Lung (tissue), 12 donors: ENCODE results near the gene ATG2B. TPM values are rescaled to one million over a fixed set of nuclear protein-coding genes. Genes with fewer than 3 reads are reported as not detected.
"Not testable (repeated sequence)": the region's sequence is repeated elsewhere in the genome, so short reads cannot be mapped to it uniquely, and the experiment has no call there.

ENCODE experiments used
- ATAC-seq: fragments of 200-7000 bp; cut with Tn5 transposase; one replicate; pipeline ENCODE4 v1.9.1; 2020; ENCODE audit warnings: moderate number of reproducible peaks; ENCODE audit not compliant: insufficient read depth, low FRiP score
- DNase-seq, 3 donors: peaks; one replicate each; pipeline ENCODE4 v3.0.0-alpha.2; 2013 to 2017
- H3K27ac ChIP-seq, 2 donors: one replicate each; pipeline ENCODE4 v1.5.1; 2013; ENCODE audit warnings: mild to moderate bottlenecking in 2 of 2, moderate library complexity in 2 of 2, control low read depth in 1 of 2, inconsistent platforms in 1 of 2, low read depth in 1 of 2, low read length in 1 of 2
- H3K27me3 ChIP-seq, 3 donors: one replicate each; pipeline ENCODE4 v1.5.1; 2013; ENCODE audit warnings: low read length in 2 of 3; ENCODE audit not compliant: control insufficient read depth in 3 of 3, insufficient read depth in 3 of 3
- H3K36me3 ChIP-seq, 4 donors: one replicate each; pipeline ENCODE4 v1.5.1; 2013; ENCODE audit warnings: low read length in 4 of 4, mild to moderate bottlenecking in 1 of 4, moderate library complexity in 1 of 4; ENCODE audit not compliant: control insufficient read depth in 4 of 4, insufficient read depth in 4 of 4
- H3K4me1 ChIP-seq, 5 donors: one replicate each; pipeline ENCODE4 v1.5.1; 2013; ENCODE audit warnings: low read length in 5 of 5, mild to moderate bottlenecking in 2 of 5, moderate library complexity in 1 of 5; ENCODE audit not compliant: control insufficient read depth in 5 of 5, insufficient read depth in 5 of 5
- H3K4me3 ChIP-seq: one replicate; pipeline ENCODE4 v1.5.1; 2013; ENCODE audit warnings: mild to moderate bottlenecking, control low read depth, moderate library complexity
- H3K9ac ChIP-seq, 2 donors: one replicate each; pipeline ENCODE4 v1.5.1; 2013; ENCODE audit warnings: low read length in 2 of 2, control low read depth in 1 of 2; ENCODE audit not compliant: insufficient read depth in 1 of 2
- H3K9me3 ChIP-seq, 4 donors: one replicate each; pipeline ENCODE4 v1.5.1; 2013; ENCODE audit warnings: low read length in 3 of 4, mild to moderate bottlenecking in 1 of 4, moderate library complexity in 1 of 4; ENCODE audit not compliant: control insufficient read depth in 4 of 4, insufficient read depth in 3 of 4
- CTCF ChIP-seq: IDR thresholded peaks from 2 replicates; pipeline ENCODE4 v1.5.1; 2012; ENCODE audit warnings: mild to moderate bottlenecking; ENCODE audit errors: control extremely low read depth, extremely low read depth
- WGBS, 2 donors: extraction: QIAGEN DNeasy Blood & Tissue Kit; methylation state at CpG; one replicate each; pipeline ENCODE4 v1.1.7; 2013; 5-methylcytosine and 5-hydroxymethylcytosine counted together
- polyA plus RNA-seq, 2 donors: library from polyadenylated mRNA; stranded (reverse); fragments of 200-250 nt; gene quantifications; one replicate each; pipeline ENCODE4 v1.2.1, GENCODE V29; 2013
- total RNA-seq, 2 donors: library from RNA; depleted of rRNA in 1 of 2; stranded (reverse); fragments of >200 nt in 1 of 2; gene quantifications; one replicate each; pipeline ENCODE4 v1.2.1, GENCODE V29; 2014 to 2021
- donor health status: control.
- donor health status: control.
- donor health status: Bipolar disorder and iron deficiency.
- donor health status: healthy.
- donor health status: DM: yes; HTN: yes; CAD: no.

Gene ATG2B
- total and polyA plus RNA-seq, 4 donors = 3.6 to 64.3 (median 13.2) TPM

- Histone ChIP-seq H3K27ac (no peak overlapping the region), H3K4me3 (no peak overlapping the region), H3K9ac (no peak overlapping the region), H3K36me3 (no peaks in the 10 kb centered on the region), H3K27me3 (peaks cover 0 to 3% (median 0%) of the 10 kb centered on the region in 3 donors), H3K4me1 (peaks cover 0 to 24% (median 0%) of the 10 kb centered on the region in 5 donors), H3K9me3 (peaks cover 0 to 1% (median 0%) of the 10 kb centered on the region in 4 donors)
- TF ChIP-seq CTCF = no peak
- DNase-seq (no peak), ATAC-seq (no peak)
- 90 to 97% methylated on average over 3 of the region's 3 CpGs for WGBS, 2 donors
These were observed 117.2 kb downstream of the ATG2B start for GRCh38 chr14:96245710-96246538.

GRCh38 chr14:96245074-96245473 is 118.1 kb downstream of the ATG2B start:
- not testable (repeated sequence) for ATAC-seq, H3K9ac ChIP-seq

GRCh38 chr14:96243785-96244184 is 119.4 kb downstream of the ATG2B start:
- 50 to 57% methylated on average over 5 of the region's 5 CpGs for WGBS, 2 donors
- peaks cover 0 to 17% (median 0%) of the 10 kb centered on the region in 5 donors for H3K4me1 ChIP-seq
- H3K27me3 ChIP-seq = no peaks in the 10 kb centered on the region
- peaks cover 0 to 4% (median 0%) of the 10 kb centered on the region in 4 donors for H3K9me3 ChIP-seq
- no peak overlapping the region for H3K27ac ChIP-seq
- TF ChIP-seq CTCF = no peak
- DNase-seq (peak; percentile 58 to 96 (median 92)), ATAC-seq (no peak)
- no peak overlapping the region for H3K4me3 ChIP-seq
- no peaks in the 10 kb centered on the region for H3K36me3 ChIP-seq
- no peak overlapping the region for H3K9ac ChIP-seq

More at GRCh38 chr14:96245074-96245473, 118.1 kb downstream of the ATG2B start:
- not testable (repeated sequence) for H3K27me3 ChIP-seq, DNase-seq, H3K27ac ChIP-seq, H3K4me3 ChIP-seq, H3K36me3 ChIP-seq, H3K9me3 ChIP-seq
- 98% methylated on average over 3 of the region's 3 CpGs for WGBS, 2 donors
- peaks cover 0 to 24% (median 0%) of the 10 kb centered on the region in 5 donors for H3K4me1 ChIP-seq

GRCh38 chr14:96242126-96242525 is 121.0 kb downstream of the ATG2B start:
- H3K9ac ChIP-seq = no peak overlapping the region
- no peaks in the 10 kb centered on the region for H3K36me3 ChIP-seq
- TF ChIP-seq CTCF = no peak
- no peak for DNase-seq
- H3K27me3 ChIP-seq = no peaks in the 10 kb centered on the region
- H3K27ac ChIP-seq = no peak overlapping the region
- H3K9me3 ChIP-seq = peaks cover 0 to 4% (median 0%) of the 10 kb centered on the region in 4 donors
- no peak overlapping the region for H3K4me3 ChIP-seq
- peaks cover 0 to 16% (median 0%) of the 10 kb centered on the region in 5 donors for H3K4me1 ChIP-seq
- 94 to 95% methylated on average over 10 of the region's 10 CpGs for WGBS, 2 donors
- no peak for ATAC-seq
